PC-3 (cell line): ENCODE measurements around the gene GRIN2A. TPM values are rescaled to one million over a fixed set of nuclear protein-coding genes. Genes with fewer than 3 reads are reported as not detected.

ENCODE experiments used
- ATAC-seq: fragments of 200-7000 bp; cut with Tn5 transposase; 2 replicates; pipeline ENCODE4 v1.9.1; 2020; ENCODE audit warnings: mild to moderate bottlenecking, moderate library complexity
- BruUV-seq: library from RNA; stranded (reverse); fragments of 400-500 nt; replicated peaks from 2 replicates; lab custom pipeline; 2021; lab: Mats Ljungman, UMichigan
- CTCF ChIA-PET: fragments of 300-600 bp; sonication (Branson Sonifier 250); formaldehyde crosslinking; loops from one replicate; lab custom pipeline; 2022; ENCODE audit warnings: antibody characterized with exemption; lab: Charles Lee
- POLR2A ChIA-PET: fragments of 300-600 bp; sonication (Branson Sonifier 250); formaldehyde crosslinking; loops from one replicate; lab custom pipeline; 2022; ENCODE audit warnings: antibody characterized with exemption; ENCODE audit not compliant: unreplicated experiment; lab: Charles Lee
- DNase-seq: peaks from one replicate; pipeline ENCODE4 v3.0.0-alpha.2; 2015
- H2AFZ ChIP-seq: fragments of 300-600 bp; sonication (generic); 2 replicates; pipeline ENCODE4 v1.6.0; 2016; ENCODE audit warnings: antibody characterized with exemption, low read length
- H3F3A ChIP-seq: fragments of 300-600 bp; sonication (generic); one replicate; pipeline ENCODE4 v1.6.0; 2017; ENCODE audit warnings: antibody characterized with exemption, low read length, control low read depth, mild to moderate bottlenecking; ENCODE audit not compliant: unreplicated experiment
- H3K27ac ChIP-seq: fragments of 300-600 bp; sonication (generic); 2 replicates; pipeline ENCODE4 v1.5.1; 2016; ENCODE audit warnings: mild to moderate bottlenecking, low read length
- H3K27me3 ChIP-seq: fragments of 300-600 bp; sonication (generic); 2 replicates; pipeline ENCODE4 v1.6.1; 2016; ENCODE audit warnings: low read length, mixed read lengths
- H3K36me3 ChIP-seq: fragments of 300-600 bp; sonication (generic); 2 replicates; pipeline ENCODE4 v1.6.1; 2016; ENCODE audit warnings: low read depth, mixed run types, low read length, mixed read lengths
- H3K4me1 ChIP-seq: fragments of 300-600 bp; sonication (generic); 2 replicates; pipeline ENCODE4 v1.5.1; 2016; ENCODE audit warnings: low read length; ENCODE audit not compliant: insufficient read depth
- H3K4me2 ChIP-seq: fragments of 300-600 bp; sonication (generic); 2 replicates; pipeline ENCODE4 v1.6.0; 2016; ENCODE audit warnings: low read length
- H3K4me3 ChIP-seq: fragments of 300-600 bp; sonication (generic); 2 replicates; pipeline ENCODE4 v1.5.1; 2016; ENCODE audit warnings: mild to moderate bottlenecking, low read length, mixed read lengths
- H3K79me2 ChIP-seq: fragments of 300-600 bp; sonication (generic); 2 replicates; pipeline ENCODE4 v1.6.1; 2017; ENCODE audit warnings: low read length, mixed read lengths
- H3K9ac ChIP-seq: fragments of 300-600 bp; sonication (generic); 2 replicates; pipeline ENCODE4 v1.6.0; 2016; ENCODE audit warnings: mild to moderate bottlenecking, low read length
- H3K9me2 ChIP-seq: fragments of 300-600 bp; sonication (generic); replicated peaks from 2 replicates; pipeline ENCODE4 v1.6.1; 2016; ENCODE audit warnings: mixed run types, low read length, mixed read lengths
- H3K9me3 ChIP-seq: fragments of 300-600 bp; sonication (generic); 2 replicates; pipeline ENCODE4 v1.6.1; 2016; ENCODE audit warnings: low read length, mixed read lengths
- H4K20me1 ChIP-seq: fragments of 300-600 bp; sonication (generic); 2 replicates; pipeline ENCODE4 v1.6.1; 2016; ENCODE audit warnings: low read length, mixed read lengths
- EZH2 ChIP-seq: fragments of 300-600 bp; sonication (generic); IDR thresholded peaks from one replicate; pipeline ENCODE4 v1.6.1; 2017; ENCODE audit warnings: antibody characterized with exemption, mild to moderate bottlenecking, low read length; ENCODE audit not compliant: unreplicated experiment
- EZH2phosphoT487 ChIP-seq: fragments of 300-600 bp; sonication (generic); IDR thresholded peaks from 2 replicates; pipeline ENCODE4 v1.6.1; 2018; ENCODE audit warnings: mild to moderate bottlenecking, antibody characterized with exemption, low read length, borderline replicate concordance
- intact Hi-C: fragments of 100-400 bp; cut with micrococcal nuclease; formaldehyde crosslinking; loops from 2 replicates; pipeline ENCODE4 v1.9.0; 2023
- total RNA-seq: library from RNA; depleted of rRNA; stranded (reverse); fragments of >200 nt; gene quantifications from 2 replicates; pipeline ENCODE4 v1.2.3, GENCODE V29; 2014
- TF ChIP-seq, protein P1 (sequence below): fragments of 300-600 bp; sonication (generic); conservative IDR thresholded peaks from 2 replicates; pipeline ENCODE4 v1.5.1; 2017; ENCODE audit warnings: antibody characterized with exemption, low read depth, mild to moderate bottlenecking, low read length

GRIN2A gene
- total RNA-seq, 1 experiment from 2014 or later, result 0.04 TPM

DNA sequence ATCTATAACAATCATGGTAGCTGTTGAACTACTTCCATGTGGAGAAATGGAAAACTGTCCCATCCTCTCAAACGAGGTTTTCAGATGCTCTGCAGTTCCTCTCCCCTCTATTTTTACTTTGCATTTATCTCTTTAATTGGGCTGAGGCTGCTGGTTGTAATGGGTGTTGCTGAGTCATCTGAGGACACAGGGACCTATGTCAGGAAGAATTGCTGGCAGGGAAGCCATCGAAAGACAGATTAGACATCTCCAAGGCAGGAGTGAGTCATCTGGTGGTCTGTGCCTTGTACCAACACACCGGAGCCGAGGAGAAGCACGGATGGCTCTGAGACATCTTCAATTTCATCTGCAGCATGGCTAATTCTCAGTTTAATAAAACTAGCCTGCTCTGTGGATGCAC lies 394.5 kb downstream of the GRIN2A start:
- H3K4me1 ChIP-seq, result no peaks in the 10 kb centered on the region
- ChIA-PET POLR2A (no interaction called here), CTCF (no interaction called here)
- no peaks in the 10 kb centered on the region for H3K27me3 ChIP-seq
- no peaks in the 10 kb centered on the region for H3K9me2 ChIP-seq
- H3K36me3 ChIP-seq, result no peaks in the 10 kb centered on the region
- no peaks in the 10 kb centered on the region for H3K9me3 ChIP-seq
- no peaks in the 10 kb centered on the region for H3K79me2 ChIP-seq
- no TSS peak for BruUV-seq
- no peaks in the 10 kb centered on the region for H3F3A ChIP-seq
- no peaks in the 10 kb centered on the region for H4K20me1 ChIP-seq
- no peak overlapping the region for H2AFZ ChIP-seq
- no peak overlapping the region for H3K9ac ChIP-seq
- ATAC-seq (no peak), DNase-seq (no peak)
- no peak overlapping the region for H3K4me2 ChIP-seq
- no peak overlapping the region for H3K4me3 ChIP-seq
- TF ChIP-seq EZH2phosphoT487 (no peak), EZH2 (no peak)
- TF ChIP-seq, protein P1, sequence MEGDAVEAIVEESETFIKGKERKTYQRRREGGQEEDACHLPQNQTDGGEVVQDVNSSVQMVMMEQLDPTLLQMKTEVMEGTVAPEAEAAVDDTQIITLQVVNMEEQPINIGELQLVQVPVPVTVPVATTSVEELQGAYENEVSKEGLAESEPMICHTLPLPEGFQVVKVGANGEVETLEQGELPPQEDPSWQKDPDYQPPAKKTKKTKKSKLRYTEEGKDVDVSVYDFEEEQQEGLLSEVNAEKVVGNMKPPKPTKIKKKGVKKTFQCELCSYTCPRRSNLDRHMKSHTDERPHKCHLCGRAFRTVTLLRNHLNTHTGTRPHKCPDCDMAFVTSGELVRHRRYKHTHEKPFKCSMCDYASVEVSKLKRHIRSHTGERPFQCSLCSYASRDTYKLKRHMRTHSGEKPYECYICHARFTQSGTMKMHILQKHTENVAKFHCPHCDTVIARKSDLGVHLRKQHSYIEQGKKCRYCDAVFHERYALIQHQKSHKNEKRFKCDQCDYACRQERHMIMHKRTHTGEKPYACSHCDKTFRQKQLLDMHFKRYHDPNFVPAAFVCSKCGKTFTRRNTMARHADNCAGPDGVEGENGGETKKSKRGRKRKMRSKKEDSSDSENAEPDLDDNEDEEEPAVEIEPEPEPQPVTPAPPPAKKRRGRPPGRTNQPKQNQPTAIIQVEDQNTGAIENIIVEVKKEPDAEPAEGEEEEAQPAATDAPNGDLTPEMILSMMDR, result no peak
- intact Hi-C loops, result no loop called here
- no peak overlapping the region for H3K27ac ChIP-seq

DNA sequence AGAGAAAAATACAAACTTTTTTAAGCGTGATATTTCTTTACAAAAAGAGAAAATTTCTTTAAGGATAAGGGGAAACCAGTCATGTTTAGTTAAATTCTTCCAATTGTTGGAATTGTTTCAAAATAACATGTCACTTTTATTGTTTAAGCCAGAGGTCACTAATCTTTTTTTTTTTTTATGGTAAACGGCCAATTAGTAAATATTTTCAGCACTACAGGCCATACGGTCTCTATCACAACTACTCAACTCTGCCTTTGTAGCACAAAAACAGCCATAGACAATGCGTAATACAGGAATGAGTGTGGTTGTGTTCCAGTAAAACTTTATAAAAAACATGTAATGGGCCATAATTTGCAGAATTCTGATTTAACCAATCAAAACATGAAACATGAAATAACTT lies 401.4 kb downstream of the GRIN2A start:
- no TSS peak for BruUV-seq
- Histone ChIP-seq H3K4me1 (no peaks in the 10 kb centered on the region), H3K9me3 (no peaks in the 10 kb centered on the region), H3F3A (no peaks in the 10 kb centered on the region), H3K4me3 (no peak overlapping the region), H2AFZ (no peak overlapping the region), H4K20me1 (no peaks in the 10 kb centered on the region), H3K36me3 (no peaks in the 10 kb centered on the region), H3K27ac (no peak overlapping the region), H3K4me2 (no peak overlapping the region), H3K9ac (no peak overlapping the region), H3K9me2 (no peaks in the 10 kb centered on the region), H3K79me2 (no peaks in the 10 kb centered on the region), H3K27me3 (no peaks in the 10 kb centered on the region; the same call in 1 of the 2 replicates)
- ChIA-PET POLR2A (no interaction called here), CTCF (no interaction called here)
- DNase-seq, result no peak
- TF ChIP-seq EZH2phosphoT487 (no peak), EZH2 (no peak)
- TF ChIP-seq, protein P1, result no peak
- intact Hi-C loops, result no loop called here
- no peak for ATAC-seq

DNA sequence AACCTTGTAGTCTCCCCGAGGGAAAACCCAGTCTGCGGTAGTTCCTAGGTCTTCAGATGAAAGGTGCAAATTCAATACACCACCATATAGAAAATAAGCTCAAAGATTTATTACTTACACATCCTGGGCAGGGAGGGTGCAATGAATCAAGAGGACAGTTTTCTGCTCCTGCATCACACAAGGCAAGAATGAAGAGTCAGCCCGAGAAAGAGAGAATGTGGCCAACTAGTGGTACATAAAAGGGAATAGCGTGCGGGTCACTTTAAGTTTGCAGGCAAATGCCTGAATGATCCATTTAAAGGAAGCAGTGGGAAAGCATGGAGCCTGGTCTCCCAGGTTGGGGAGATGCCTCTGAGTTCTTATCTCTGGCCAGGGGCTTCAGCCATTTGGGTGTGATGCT lies 403.4 kb downstream of the GRIN2A start:
- Histone ChIP-seq H3K27ac (no peak overlapping the region), H2AFZ (no peak overlapping the region), H3K36me3 (no peaks in the 10 kb centered on the region), H3K79me2 (no peaks in the 10 kb centered on the region), H3K4me2 (no peak overlapping the region), H3K4me3 (no peak overlapping the region), H4K20me1 (no peaks in the 10 kb centered on the region), H3F3A (no peaks in the 10 kb centered on the region), H3K27me3 (no peaks in the 10 kb centered on the region; the same call in 1 of the 2 replicates), H3K9me2 (no peaks in the 10 kb centered on the region), H3K9ac (no peak overlapping the region), H3K9me3 (no peaks in the 10 kb centered on the region), H3K4me1 (no peaks in the 10 kb centered on the region)
- CTCF ChIA-PET, result no interaction called here
- DNase-seq, result no peak
- no TSS peak for BruUV-seq
- POLR2A ChIA-PET, result no interaction called here
- TF ChIP-seq EZH2 (no peak), EZH2phosphoT487 (no peak)
- TF ChIP-seq, protein P1, result no peak
- ATAC-seq, result no peak
- intact Hi-C loops, result no loop called here
